Caco-2 (cell line): ENCODE measurements around the gene CCDC184. TPM values are rescaled to one million over a fixed set of nuclear protein-coding genes. Genes with fewer than 3 reads are reported as not detected.

ENCODE experiments used
- BruUV-seq: library from RNA; stranded (reverse); fragments of 400-500 nt; replicated peaks from 2 replicates; lab custom pipeline; 2021; lab: Mats Ljungman, UMichigan
- CTCF ChIA-PET: fragments of 300-600 bp; sonication (Branson Sonifier 250); formaldehyde crosslinking; loops from one replicate; lab custom pipeline; 2022; ENCODE audit warnings: antibody characterized with exemption; lab: Charles Lee
- POLR2A ChIA-PET: fragments of 300-600 bp; sonication (Branson Sonifier 250); formaldehyde crosslinking; loops from one replicate; lab custom pipeline; 2022; ENCODE audit warnings: antibody characterized with exemption; lab: Charles Lee
- DNase-seq, 2 experiments: peaks; one replicate each; pipeline versions ENCODE4 v3.0.0 to v3.0.0-alpha.2; 2020 to 2022
- H3K27me3 ChIP-seq: replicated peaks from 2 replicates; pipeline ENCODE4 v1.6.0; 2011; ENCODE audit warnings: low read length; ENCODE audit not compliant: control insufficient read depth, insufficient read depth
- H3K36me3 ChIP-seq: 2 replicates; pipeline ENCODE4 v1.5.1; 2011; ENCODE audit warnings: low read length; ENCODE audit not compliant: control insufficient read depth, insufficient read depth
- H3K4me1 ChIP-seq: fragments of 250-450 bp; sonication (Bioruptor Pico); 2 replicates; pipeline ENCODE4 v1.5.1; 2020; ENCODE audit warnings: mild to moderate bottlenecking
- H3K4me3 ChIP-seq: 2 replicates; pipeline ENCODE4 v1.5.1; 2011; ENCODE audit warnings: low read depth, mild to moderate bottlenecking, control low read depth, low read length
- H3K9me3 ChIP-seq: fragments of 250-450 bp; sonication (Bioruptor Pico); 2 replicates; pipeline ENCODE4 v1.5.1; 2020; ENCODE audit warnings: mild to moderate bottlenecking, moderate library complexity
- H3K27ac Mint-ChIP-seq: one replicate; pipeline ENCODE4 v1.8.0; 2022; ENCODE audit warnings: mixed read lengths; ENCODE audit not compliant: unreplicated experiment
- H3K27me3 Mint-ChIP-seq: one replicate; pipeline ENCODE4 v1.8.0; 2022; ENCODE audit warnings: mixed read lengths; ENCODE audit not compliant: insufficient read depth, unreplicated experiment
- H3K36me3 Mint-ChIP-seq: one replicate; pipeline ENCODE4 v1.8.0; 2022; ENCODE audit warnings: mild to moderate bottlenecking, mixed read lengths; ENCODE audit not compliant: insufficient read depth, unreplicated experiment
- H3K4me1 Mint-ChIP-seq: one replicate; pipeline ENCODE4 v1.8.0; 2022; ENCODE audit warnings: low read depth, mixed read lengths; ENCODE audit not compliant: unreplicated experiment
- H3K4me3 Mint-ChIP-seq: one replicate; pipeline ENCODE4 v1.8.0; 2022; ENCODE audit warnings: mild to moderate bottlenecking, moderate library complexity, mixed read lengths; ENCODE audit not compliant: unreplicated experiment
- H3K9me3 Mint-ChIP-seq: one replicate; pipeline ENCODE4 v1.8.0; 2022; ENCODE audit warnings: mixed read lengths; ENCODE audit not compliant: unreplicated experiment
- CTCF ChIP-seq, 2 experiments: fragments of 200-600 bp in 1 of 2; IDR thresholded peaks; 1 replicate in 1 of 2; 2 replicates in 1 of 2; pipeline versions ENCODE4 v1.5.1 to v1.8.0; 2011 to 2022; ENCODE audit warnings: antibody characterized with exemption in 1 of 2, control low read depth in 1 of 2, inconsistent platforms in 1 of 2, low read depth in 1 of 2, low read length in 1 of 2, mild to moderate bottlenecking in 1 of 2, moderate library complexity in 1 of 2; ENCODE audit not compliant: insufficient read depth in 1 of 2, severe bottlenecking in 1 of 2, unreplicated experiment in 1 of 2
- intact Hi-C: fragments of 100-400 bp; cut with micrococcal nuclease; formaldehyde crosslinking; loops from one replicate; pipeline ENCODE4 v1.10.0; 2022; ENCODE audit not compliant: unreplicated experiment
- total RNA-seq: library from RNA; stranded (reverse); gene quantifications from 2 replicates; pipeline ENCODE4 v1.2.3, GENCODE V29; 2022

The CCDC184 gene
- total RNA-seq, 1 experiment from 2014 or later, result 1.0 TPM

- BruUV-seq, result no TSS peak
- Histone ChIP-seq H3K9me3 (no peaks in the 10 kb centered on the region), H3K4me3 (no peak overlapping the region), H3K27me3 (no peaks in the 10 kb centered on the region), H3K36me3 (no peaks in the 10 kb centered on the region), H3K4me1 (no peaks in the 10 kb centered on the region)
- intact Hi-C loops, result no loop called here
- no peak for DNase-seq
- no peaks in the 10 kb centered on the region for H3K27me3 Mint-ChIP-seq
- H3K27ac Mint-ChIP-seq, result no peak overlapping the region
- ChIA-PET POLR2A (interaction anchor here (0.5 kb wide), 1 partner anchor 234 kb away, joined by 5 read pairs; no protein-coding TSS in a partner anchor), CTCF (no interaction called here)
- H3K4me3 Mint-ChIP-seq, result no peak overlapping the region
- H3K9me3 Mint-ChIP-seq, result no peaks in the 10 kb centered on the region
- H3K4me1 Mint-ChIP-seq, result no peaks in the 10 kb centered on the region
- no peaks in the 10 kb centered on the region for H3K36me3 Mint-ChIP-seq
- TF ChIP-seq CTCF (IDR thresholded peaks at IDR 0.05; ENCODE audit: insufficient read depth in 1 of 2, low read depth in 1 of 2, low read length in 1 of 2, severe bottlenecking in 1 of 2, unreplicated experiment in 1 of 2), result no peak
These were observed 33.3 kb downstream of the CCDC184 start for GRCh38 chr12:48216785-48217184.

GRCh38 chr12:48219631-48220030 lies 36.2 kb downstream of the CCDC184 start:
- no peaks in the 10 kb centered on the region for H3K9me3 ChIP-seq
- no peaks in the 10 kb centered on the region for H3K27me3 Mint-ChIP-seq
- H3K36me3 ChIP-seq, result no peaks in the 10 kb centered on the region
- no peaks in the 10 kb centered on the region for H3K4me1 Mint-ChIP-seq
- no peaks in the 10 kb centered on the region for H3K9me3 Mint-ChIP-seq
- no peaks in the 10 kb centered on the region for H3K4me1 ChIP-seq
- intact Hi-C loops, result no loop called here
- no peaks in the 10 kb centered on the region for H3K36me3 Mint-ChIP-seq
- no peak for DNase-seq
- H3K27ac Mint-ChIP-seq, result no peak overlapping the region
- H3K27me3 ChIP-seq, result no peaks in the 10 kb centered on the region
- no peak overlapping the region for H3K4me3 Mint-ChIP-seq
- TF ChIP-seq CTCF (IDR thresholded peaks at IDR 0.05; ENCODE audit: insufficient read depth in 1 of 2, low read depth in 1 of 2, low read length in 1 of 2, severe bottlenecking in 1 of 2, unreplicated experiment in 1 of 2), result no peak
- BruUV-seq, result no TSS peak
- CTCF ChIA-PET, result no interaction called here
- H3K4me3 ChIP-seq, result no peak overlapping the region
- POLR2A ChIA-PET, result no interaction called here

- DNase-seq, result no peak
- Histone ChIP-seq H3K9me3 (no peaks in the 10 kb centered on the region), H3K27me3 (no peaks in the 10 kb centered on the region), H3K4me3 (no peak overlapping the region), H3K4me1 (no peaks in the 10 kb centered on the region), H3K36me3 (no peaks in the 10 kb centered on the region)
- Mint-ChIP-seq H3K4me3 (no peak overlapping the region), H3K4me1 (no peaks in the 10 kb centered on the region), H3K36me3 (no peaks in the 10 kb centered on the region), H3K27ac (no peak overlapping the region), H3K9me3 (no peaks in the 10 kb centered on the region), H3K27me3 (no peaks in the 10 kb centered on the region)
- intact Hi-C loops, result no loop called here
- CTCF ChIA-PET, result no interaction called here
- no peak for TF ChIP-seq CTCF (IDR thresholded peaks at IDR 0.05; ENCODE audit: insufficient read depth in 1 of 2, low read depth in 1 of 2, low read length in 1 of 2, severe bottlenecking in 1 of 2, unreplicated experiment in 1 of 2)
- no TSS peak for BruUV-seq
- POLR2A ChIA-PET, result no interaction called here
These were observed 37.3 kb downstream of the CCDC184 start for GRCh38 chr12:48220701-48221100.
